ENCODE results near the gene HOXA7. TPM values are rescaled to one million over a fixed set of nuclear protein-coding genes. Genes with fewer than 3 reads are reported as not detected.
A peak's percentile ranks its signal among the peaks of the same experiment; 100 is the strongest.

Gene HOXA7
- total RNA-seq, 1 experiment from 2014 or later, result 2.6 TPM

DNA sequence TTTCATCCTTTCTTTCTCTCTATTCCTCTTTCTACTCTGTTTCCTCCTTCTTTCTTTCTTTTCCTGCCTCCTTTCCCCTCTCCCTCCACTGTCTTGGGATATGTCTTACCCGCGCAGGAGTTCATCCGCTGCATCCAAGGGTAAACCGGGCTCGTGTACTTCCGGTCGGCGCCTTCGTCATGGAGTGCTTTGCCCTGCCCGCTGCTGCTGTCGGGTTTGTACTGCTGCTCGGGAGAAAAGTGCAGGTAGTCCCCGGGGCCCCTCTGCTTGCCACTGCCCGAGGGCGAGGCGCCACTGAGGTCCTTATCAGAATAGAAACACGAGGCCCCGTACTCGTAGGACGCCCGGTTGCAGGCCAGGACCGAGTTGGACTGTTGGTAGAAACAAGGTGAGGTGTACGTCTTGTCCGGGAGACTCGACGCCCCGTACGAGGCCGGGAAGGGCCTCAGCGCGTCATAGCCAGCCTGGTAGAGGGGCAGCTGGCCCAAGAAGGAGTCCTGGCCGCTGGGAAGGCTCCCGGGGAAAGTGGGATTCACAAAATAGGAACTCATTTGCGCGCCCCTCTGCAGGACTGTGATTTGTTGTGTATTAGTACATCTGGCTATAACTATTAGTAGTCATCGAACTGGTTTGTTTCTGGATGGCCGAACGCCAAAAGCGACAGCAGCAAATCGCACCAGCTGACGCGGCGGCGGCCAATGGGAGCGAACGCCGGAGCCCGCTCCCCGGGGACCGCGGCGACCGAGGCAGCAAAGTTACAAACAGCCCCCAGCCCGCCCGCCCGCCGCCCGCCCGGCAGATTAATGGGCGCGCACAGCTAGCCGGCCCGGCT lies 9.1 kb downstream of the HOXA7 start, which contains the start of gene HOXA6:
Gene HOXA6, minus strand, starts transcription at position 576 of the 832 bp plus-strand sequence. Its CDS starts 25 bp downstream, at position 551.
- H3F3A ChIP-seq (ENCODE audit: low read length, unreplicated experiment), result no peaks in the 10 kb centered on the region
- H3K9me2 ChIP-seq (replicated peaks; ENCODE audit: low read length), result no peaks in the 10 kb centered on the region
- no peaks in the 10 kb centered on the region for H3K27me3 ChIP-seq (ENCODE audit: low read length)
- no peaks in the 10 kb centered on the region for H3K9me3 ChIP-seq (ENCODE audit: low read length)
- peaks cover 13% of the 10 kb centered on the region; the same call in 1 of the 2 replicates for H3K36me3 ChIP-seq (ENCODE audit: low read depth, low read length)
- peak within 1 kb of the TSS; percentile 73 for H3K9ac ChIP-seq (ENCODE audit: low read length)
- peaks cover 63% of the 10 kb centered on the region for H3K79me2 ChIP-seq (ENCODE audit: low read length)
- BruUV-seq (replicated peaks), result no TSS peak
- peak within 1 kb of the TSS; percentile 84 for H3K27ac ChIP-seq (ENCODE audit: low read length)
- ATAC-seq (peak; percentile 1; the same call in 1 of the 2 replicates), DNase-seq (peak; percentile 74)
- CTCF ChIA-PET, result no interaction called here
- POLR2A ChIA-PET (ENCODE audit: unreplicated experiment), result interaction anchor here (0.6 to 1.1 kb wide), 4 partner anchors 22 to 772 kb away, joined by 3 to 5 read pairs (median 4); no protein-coding TSS in a partner anchor
- peak within 1 kb of the TSS; percentile 73 for H2AFZ ChIP-seq (ENCODE audit: low read length)
- intact Hi-C loops (cut with micrococcal nuclease), result loop anchor here (2.0 kb wide), 1 partner anchor 17 kb away; the partner anchor contains the start of gene HOXA9
- H3K4me1 ChIP-seq (ENCODE audit: insufficient read depth, low read length), result peaks cover 21% of the 10 kb centered on the region
- TF ChIP-seq, protein P1, sequence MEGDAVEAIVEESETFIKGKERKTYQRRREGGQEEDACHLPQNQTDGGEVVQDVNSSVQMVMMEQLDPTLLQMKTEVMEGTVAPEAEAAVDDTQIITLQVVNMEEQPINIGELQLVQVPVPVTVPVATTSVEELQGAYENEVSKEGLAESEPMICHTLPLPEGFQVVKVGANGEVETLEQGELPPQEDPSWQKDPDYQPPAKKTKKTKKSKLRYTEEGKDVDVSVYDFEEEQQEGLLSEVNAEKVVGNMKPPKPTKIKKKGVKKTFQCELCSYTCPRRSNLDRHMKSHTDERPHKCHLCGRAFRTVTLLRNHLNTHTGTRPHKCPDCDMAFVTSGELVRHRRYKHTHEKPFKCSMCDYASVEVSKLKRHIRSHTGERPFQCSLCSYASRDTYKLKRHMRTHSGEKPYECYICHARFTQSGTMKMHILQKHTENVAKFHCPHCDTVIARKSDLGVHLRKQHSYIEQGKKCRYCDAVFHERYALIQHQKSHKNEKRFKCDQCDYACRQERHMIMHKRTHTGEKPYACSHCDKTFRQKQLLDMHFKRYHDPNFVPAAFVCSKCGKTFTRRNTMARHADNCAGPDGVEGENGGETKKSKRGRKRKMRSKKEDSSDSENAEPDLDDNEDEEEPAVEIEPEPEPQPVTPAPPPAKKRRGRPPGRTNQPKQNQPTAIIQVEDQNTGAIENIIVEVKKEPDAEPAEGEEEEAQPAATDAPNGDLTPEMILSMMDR (conservative IDR thresholded peaks at IDR 0.05; ENCODE audit: low read depth, low read length), result no peak
- TF ChIP-seq EZH2phosphoT487 (IDR thresholded peaks at IDR 0.05; ENCODE audit: borderline replicate concordance, low read length) (no peak), EZH2 (IDR thresholded peaks at IDR 0.05; ENCODE audit: low read length, unreplicated experiment) (no peak)
- peak within 1 kb of the TSS; percentile 92 for H3K4me2 ChIP-seq (ENCODE audit: low read length)
- H3K4me3 ChIP-seq (ENCODE audit: low read length), result peak within 1 kb of the TSS; percentile 78
- no peaks in the 10 kb centered on the region for H4K20me1 ChIP-seq (ENCODE audit: low read length)

DNA sequence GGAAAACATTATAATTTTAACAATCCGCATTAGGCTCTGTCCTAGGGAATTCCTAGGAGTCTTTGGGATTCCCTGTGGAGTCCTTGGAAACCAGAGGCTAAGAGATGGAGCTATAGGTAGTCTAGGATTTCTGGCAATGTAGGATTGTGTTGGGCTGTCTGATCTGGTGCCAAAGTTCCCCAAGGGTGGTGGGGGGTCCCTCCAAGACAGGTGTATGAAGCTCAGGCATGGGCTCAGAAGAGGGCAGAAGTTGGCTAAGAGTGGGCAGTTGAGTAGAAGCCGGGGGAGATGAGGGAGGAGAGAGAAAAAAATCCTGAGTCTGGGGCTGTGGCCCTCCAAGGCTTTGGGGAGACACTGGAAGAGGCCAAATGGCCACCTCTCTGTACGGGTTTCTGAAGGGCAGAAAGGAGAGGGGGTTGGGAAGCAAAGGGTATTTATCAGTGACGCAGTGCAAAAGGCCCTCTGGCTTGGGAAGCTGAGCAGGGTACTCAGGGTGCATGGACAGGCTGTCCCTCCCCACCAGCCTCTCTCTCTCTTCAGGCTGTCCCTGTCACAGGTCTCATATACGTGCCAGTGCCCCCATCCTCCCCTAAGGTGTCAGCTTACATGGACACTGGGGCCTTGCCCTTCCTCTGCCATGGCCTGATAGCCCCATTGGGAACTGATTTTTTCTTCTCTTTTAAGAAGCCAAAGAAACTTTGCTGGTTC lies 9.8 kb downstream of the HOXA7 start:
- intact Hi-C loops (cut with micrococcal nuclease), result no loop called here
- Histone ChIP-seq H3K27me3 (ENCODE audit: low read length) (no peaks in the 10 kb centered on the region), H3K9ac (ENCODE audit: low read length) (no peak overlapping the region), H3F3A (ENCODE audit: low read length, unreplicated experiment) (no peaks in the 10 kb centered on the region), H3K9me3 (ENCODE audit: low read length) (no peaks in the 10 kb centered on the region), H4K20me1 (ENCODE audit: low read length) (no peaks in the 10 kb centered on the region), H3K79me2 (ENCODE audit: low read length) (peaks cover 56% of the 10 kb centered on the region), H3K4me3 (ENCODE audit: low read length) (no peak overlapping the region), H3K4me1 (ENCODE audit: insufficient read depth, low read length) (peaks cover 21% of the 10 kb centered on the region), H2AFZ (ENCODE audit: low read length) (no peak overlapping the region), H3K9me2 (replicated peaks; ENCODE audit: low read length) (no peaks in the 10 kb centered on the region), H3K4me2 (ENCODE audit: low read length) (peak overlapping the region; percentile 92), H3K27ac (ENCODE audit: low read length) (no peak overlapping the region), H3K36me3 (ENCODE audit: low read depth, low read length) (peaks cover 13% of the 10 kb centered on the region; the same call in 1 of the 2 replicates)
- ATAC-seq (no peak), DNase-seq (no peak)
- TF ChIP-seq, protein P1 (conservative IDR thresholded peaks at IDR 0.05; ENCODE audit: low read depth, low read length), result no peak
- TF ChIP-seq EZH2 (IDR thresholded peaks at IDR 0.05; ENCODE audit: low read length, unreplicated experiment), result no peak
- TF ChIP-seq EZH2phosphoT487 (IDR thresholded peaks at IDR 0.05; ENCODE audit: borderline replicate concordance, low read length), result no peak
- CTCF ChIA-PET, result no interaction called here
- no TSS peak for BruUV-seq (replicated peaks)
- POLR2A ChIA-PET (ENCODE audit: unreplicated experiment), result no interaction called here

Measured in PC-3 (cell line).